Activated CD4-positive, alpha-beta T cell treated with anti-CD3 and anti-CD28 coated beads for 1 hour (primary cell): Measurements from ENCODE around the gene GNG5.
"Not testable (repeated sequence)": the region's sequence is repeated elsewhere in the genome, so short reads cannot be mapped to it uniquely, and the experiment has no call there.

Experiments used
- DNase-seq: peaks from one replicate; pipeline ENCODE4 v3.0.0-alpha.2; 2020

GNG5 gene

DNA sequence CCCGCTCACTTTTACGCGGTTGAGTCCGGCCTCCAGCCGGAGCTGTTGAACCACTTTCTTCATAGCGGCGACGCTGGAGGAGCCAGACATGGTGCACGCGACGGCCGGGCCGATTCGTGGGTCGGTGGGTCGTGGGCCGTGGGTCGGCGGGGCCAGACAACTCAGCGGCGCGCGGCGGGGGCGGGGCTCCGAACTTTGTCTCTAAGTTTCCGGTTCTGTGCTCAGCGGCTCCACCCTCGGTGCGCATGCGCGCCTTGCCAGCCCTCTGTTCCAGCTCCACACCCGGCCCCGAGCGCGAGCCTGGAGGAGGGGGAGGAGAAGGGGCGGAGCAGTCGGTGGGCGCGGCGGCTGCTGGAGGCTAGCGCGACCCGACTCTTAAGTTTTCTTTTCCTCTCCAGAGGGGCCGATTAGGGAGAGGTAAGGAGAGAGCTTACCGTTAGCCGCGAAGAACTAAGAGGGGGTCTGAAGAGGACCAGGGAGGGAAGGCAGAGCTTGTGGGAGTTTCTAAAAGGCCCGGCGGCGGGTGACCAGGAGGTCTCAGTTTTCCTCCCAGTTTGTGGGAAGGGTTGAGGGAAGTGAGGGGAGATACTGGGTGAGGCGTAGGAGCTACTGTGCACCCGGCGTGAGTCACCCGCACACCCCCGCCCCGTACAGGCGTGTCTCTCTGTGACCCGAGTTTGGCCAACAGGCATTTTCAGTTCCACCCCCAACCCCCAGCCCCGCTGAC is at the start of gene GNG5, which contains the start of gene SPATA1:
TSS of gene GNG5 (minus strand) at position 580 of the 727 bp plus-strand sequence. CDS start at position 90, 490 bp downstream.
TSS of gene SPATA1 (plus strand) at position 385 of the 727 bp plus-strand sequence. CDS start 9,974 bp downstream, outside the sequence.
- DNase-seq = peak; percentile 98

DNA sequence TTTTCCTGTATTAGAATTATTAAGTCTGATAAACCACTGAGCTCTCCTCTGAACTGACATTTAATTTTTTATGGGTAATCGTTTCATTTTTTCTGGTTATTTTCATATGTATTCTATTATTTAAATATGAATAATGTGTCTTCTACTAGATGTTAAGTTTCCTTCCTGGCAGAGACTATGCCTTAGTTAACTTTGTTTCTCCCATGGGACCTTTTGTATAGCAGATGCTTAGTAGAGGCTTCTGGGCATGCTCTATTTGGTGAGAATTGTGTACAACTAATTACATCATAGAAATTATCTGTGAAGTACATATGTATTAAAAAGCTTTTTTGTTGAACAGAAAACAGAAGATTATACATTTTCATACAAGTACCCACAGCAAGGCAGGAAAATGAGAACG is 44.4 kb upstream of the GNG5 start:
- no peak for DNase-seq

DNA sequence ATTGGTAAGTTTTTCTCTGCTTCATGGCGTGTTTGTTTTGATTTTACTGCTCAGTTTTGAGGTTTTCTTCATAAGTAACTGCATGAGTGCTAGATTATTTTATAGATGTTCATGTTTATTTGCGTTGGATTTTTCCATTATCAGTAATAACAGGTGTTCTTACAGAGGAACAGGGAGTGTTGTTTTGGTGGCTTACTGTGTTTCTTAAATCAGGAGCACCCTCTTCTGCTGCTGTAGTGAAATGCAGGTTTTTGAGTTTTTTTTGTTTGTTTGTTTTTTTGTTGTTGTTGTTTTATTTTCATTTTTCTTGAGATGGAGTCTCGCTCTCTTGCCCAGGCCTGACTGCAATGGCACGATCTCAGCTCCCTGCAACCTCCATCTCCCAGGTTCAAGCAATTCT is 35.3 kb upstream of the GNG5 start:
- DNase-seq = no peak

DNA sequence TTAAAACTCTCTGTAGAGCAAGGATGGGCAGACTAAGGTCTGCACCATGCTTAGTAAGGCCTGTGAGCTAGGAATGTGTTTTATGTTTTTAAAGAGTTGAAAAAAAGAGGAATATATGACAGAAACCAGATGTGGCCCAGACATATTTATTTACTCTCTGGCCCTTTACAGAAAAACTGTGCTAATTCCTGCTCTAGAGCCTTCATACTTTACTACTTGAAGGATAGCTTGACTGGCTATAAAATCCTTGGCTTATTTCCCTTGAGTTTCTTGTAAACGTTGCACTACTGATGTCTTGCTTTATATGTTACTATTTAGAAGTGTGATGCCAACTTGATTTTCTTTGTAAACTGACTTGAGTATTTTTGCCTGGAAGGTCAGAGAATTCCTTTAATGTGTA is 34.4 kb upstream of the GNG5 start:
- DNase-seq = no peak

DNA sequence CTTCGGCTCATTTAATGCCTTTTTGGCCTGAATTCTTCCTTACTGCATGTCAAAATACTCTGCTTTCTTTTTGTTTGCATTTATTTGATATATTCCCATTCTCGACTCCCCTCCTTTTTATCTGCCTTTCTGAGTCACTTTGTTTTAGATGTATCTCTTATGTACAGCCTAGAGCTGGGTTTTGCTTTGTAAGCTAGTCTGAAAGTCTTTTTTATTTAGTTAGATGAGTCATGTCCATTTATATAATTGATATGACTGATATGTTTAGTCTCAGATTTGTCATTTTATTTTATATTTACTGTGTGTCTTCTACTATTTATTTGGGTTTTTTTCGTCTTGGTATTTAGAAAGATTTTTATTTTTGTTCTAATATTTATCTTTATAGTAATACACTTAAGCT is 33.6 kb upstream of the GNG5 start:
- no peak for DNase-seq

DNA sequence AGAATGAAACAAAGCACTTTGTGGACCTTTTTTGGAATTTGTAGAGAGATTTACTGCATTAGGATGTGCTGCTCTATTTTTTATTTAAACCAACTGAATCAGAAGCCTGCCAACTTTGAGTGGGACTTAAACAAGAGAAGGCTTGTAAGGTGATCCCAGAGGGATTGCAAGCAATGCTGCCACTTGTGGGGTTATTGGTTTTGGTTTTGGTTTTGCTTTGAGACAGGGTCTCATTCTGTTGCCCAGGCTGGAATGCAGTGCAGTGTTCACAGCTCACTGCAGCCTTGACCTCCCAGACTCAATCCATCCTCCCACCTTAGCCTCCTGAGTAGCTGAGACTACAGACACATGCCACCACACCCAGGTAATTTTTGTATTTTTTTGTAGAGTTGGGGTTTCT is 32.2 kb upstream of the GNG5 start:
- DNase-seq = no peak

DNA sequence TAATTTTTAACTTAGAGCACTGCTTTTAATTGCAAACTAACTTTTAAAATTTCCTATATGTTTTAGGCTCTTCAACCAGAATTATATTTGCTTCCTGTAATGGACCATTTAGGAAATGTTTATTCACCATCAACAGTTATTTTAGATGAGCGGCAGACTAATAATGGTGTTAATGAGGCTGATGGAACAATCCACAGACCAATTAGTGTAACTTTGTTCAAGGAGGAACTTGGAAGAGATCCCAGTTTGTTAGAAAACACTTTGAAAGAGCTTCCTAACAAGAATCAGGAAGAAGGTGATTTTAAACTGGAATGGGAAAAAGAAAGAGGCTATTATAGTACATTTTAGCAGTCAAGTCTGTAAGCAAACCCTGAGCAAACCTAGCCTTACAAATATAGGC is 19.4 kb upstream of the GNG5 start:
- no peak for DNase-seq

DNA sequence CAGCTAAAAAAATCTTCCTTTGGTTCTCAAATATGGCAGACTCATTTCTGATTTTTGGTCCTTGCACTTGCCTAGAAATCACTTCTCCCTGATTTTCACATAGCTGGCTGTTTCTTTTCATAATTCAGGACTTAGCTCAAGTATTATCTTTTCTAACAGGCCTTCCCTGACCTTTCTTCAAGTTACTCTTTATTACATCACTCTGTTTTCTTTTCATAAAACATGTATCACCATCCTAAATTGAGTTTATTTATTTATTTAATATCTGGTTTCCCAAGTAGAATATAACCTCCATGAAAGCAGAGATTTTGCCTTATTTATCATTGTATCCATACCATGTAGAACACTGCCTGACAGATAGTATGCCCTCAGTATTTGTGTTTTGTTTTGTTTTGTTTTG is 18.2 kb upstream of the GNG5 start:
- DNase-seq = no peak

DNA sequence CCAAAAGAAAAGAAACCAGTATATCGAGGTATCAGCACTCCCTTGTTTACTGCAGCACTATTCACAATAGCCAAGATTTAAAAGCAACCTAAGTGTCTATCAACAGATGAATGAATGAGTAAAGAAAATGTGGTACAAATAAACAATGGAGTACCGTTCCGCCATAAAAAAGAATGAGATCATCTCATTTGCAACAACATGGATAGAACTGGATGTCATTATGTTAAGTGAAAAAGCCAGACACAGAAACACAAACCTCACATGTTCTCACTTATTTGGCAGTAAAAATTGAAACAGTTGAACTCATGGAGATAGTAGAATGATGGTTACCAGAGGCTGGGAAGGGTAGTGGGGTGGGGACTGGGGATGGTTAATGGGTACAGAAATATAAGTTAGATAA is 4.3 kb upstream of the GNG5 start:
- no peak for DNase-seq

DNA sequence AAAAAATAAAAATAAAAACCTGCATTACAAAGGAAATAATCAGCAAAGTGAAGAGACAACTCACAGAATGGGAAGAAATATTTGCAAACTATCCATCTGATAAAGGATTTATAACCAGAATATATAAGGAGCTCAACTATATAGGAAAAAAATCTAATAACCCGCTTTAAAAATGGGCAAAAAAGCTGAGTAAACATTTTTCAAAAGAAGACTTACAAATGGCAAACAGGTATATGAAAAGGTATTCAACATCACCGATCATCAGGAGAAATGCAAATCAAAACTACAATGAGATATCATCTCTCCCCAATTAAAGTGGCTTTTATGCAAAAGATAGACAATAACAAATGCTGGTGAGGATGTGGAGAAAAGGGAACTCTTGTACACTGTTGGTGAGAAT is 3.8 kb upstream of the GNG5 start:
- DNase-seq = no peak

DNA sequence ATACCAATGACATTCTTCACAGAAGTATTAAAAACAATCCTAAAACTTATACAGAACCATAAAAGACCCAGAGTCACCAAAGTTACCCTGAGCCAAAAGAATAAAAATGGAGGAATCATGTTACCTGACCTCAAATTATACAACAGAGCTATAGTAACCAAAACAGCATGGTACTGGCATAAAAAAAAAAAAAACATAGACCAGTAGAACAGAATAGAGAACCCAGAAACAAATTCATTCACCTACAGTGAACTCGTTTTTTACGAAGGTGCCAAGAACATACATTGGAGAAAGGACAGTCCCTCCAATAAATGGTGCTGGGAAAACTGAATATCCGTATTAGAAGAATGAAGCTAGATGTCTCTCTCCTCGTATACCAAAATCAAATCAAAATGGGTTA is 2.6 kb upstream of the GNG5 start:
- no peak for DNase-seq

DNA sequence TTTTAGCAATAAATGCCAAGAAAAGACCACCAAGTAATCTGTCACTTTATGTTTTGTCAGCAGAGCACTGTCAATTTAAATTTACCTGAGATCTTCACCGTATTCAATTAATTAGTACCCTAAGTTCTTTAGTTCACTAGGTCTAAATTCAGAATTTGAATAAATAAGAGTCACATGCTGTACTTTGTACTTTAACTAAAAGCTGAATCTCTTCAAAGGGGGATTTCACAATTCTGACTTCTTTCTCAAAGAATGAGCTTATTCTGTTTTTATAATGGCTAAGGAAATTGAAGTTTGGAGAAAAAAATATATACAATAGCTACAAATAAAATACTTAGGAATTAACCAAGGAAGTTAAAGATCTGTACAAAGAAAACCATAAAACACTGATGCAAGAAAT is 2.1 kb upstream of the GNG5 start:
- DNase-seq = no peak

DNA sequence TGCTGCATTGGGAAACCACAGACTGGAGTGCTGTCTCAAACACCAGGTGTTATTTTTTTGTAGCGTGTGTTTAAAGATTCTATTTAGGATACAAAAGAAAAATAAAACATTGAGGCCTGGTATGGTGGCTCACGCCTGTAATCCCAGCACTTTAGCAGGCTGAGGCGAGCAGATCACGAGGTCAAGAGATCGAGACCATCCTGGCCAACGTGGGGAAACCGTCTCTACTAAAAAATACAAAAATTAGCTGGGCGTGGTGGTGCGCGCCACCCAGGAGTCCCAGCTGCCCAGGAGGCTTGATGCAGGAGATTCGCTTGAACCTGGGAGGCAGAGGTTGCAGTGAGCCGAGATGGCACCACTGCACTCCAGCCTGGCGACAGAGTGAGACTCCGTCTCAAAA is 1.5 kb upstream of the GNG5 start:
- not testable (repeated sequence) for DNase-seq

DNA sequence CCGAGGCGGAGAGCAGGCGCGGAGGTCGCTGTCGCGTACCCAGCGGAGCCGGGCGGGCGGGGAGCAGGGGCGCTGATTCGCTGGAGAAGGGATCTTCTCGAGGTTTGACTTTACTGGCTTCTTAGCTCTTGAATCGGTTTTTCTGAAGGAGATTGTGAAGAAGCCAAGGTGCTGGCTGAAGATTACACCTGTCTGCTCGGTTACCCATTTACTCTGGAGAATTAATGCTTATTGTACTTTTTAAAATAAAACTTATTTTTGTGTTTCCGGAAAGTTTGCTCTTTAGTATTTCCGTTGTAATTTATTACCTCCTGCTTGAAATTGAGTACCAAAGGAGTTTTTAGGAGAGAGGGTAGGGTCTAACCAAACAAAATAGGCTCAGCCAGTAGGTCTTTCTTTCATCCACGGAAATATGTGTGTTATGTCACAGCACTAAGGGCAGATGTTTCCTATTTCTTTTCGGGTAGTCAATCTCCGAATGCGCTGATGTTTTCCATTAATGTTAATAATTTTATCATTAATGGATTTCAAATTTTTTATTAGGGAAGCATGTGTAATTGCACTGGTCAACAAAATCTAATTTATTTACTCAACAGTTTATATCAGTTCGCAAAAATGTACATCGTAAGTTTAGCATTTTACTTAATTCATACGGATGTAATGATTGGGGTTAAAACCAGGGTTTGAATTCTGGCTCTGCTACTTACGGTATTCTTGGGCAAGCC is 510 bp upstream of the GNG5 start:
- DNase-seq = no peak

DNA sequence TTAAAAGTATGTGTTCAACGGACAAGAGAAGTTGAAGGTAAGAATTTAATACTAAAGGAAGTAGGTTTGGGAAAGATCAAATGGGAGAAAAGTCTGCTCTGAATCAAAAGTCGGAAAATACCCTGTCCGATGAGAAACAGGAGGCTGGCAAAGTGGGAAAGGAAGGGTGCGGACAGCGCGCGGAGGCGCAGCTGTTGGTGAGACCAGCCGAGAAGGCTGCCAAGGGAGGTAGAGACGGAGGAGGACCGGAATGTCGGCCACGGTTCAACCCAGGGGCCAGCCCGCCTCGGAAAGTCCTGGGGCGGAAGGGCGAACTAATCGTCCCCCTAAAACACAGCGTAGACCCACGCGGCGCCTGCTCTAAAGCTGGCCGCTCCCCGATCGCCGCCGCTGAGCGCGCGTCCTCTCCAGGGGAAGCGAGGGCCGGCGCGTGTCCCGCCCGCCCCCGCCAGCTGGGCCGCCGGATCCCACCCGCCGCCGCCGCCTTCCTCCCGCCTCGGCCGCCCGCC is 834 bp downstream of the GNG5 start:
- DNase-seq = no peak

DNA sequence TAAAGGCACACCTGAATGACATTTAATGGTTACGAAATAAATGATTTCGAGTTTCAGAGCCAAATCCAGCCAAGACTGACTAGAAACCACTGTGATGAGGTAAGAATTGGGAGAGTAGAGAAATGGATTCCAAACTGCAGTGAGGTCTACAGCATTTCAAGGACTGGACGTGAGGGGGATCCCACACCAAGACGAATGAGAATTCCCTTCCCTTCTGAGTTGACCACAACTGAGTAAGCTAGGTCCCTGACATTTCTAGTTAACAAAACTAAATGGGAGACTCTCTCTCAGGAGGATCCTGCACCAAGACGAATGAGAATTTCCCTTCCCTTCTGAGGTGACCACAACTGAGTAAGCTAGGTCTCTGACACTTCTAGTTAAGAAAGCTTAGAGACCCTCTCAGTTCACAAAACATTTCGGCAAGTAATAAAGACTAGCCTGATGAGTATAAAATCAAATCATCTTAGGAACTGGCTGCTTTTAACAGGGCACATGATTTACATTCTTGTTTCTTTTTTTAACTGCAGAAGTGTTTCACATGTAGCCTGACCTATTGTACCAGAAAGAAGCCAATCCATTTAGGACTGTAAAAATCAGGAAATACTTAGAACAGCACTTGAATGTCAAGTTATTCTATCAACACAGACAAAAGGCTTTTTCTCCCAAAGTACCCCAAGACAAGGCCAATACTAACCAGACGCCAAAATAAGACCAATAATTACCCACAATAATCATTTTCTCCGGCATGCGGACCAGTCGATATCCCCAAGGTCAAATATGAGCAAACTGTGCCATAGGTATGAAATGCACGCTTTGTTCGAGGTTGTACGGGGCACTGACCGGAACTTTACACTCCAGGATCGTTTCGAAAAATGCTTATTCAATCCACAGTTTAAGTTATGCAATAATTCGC is 1.5 kb downstream of the GNG5 start:
- DNase-seq = no peak

DNA sequence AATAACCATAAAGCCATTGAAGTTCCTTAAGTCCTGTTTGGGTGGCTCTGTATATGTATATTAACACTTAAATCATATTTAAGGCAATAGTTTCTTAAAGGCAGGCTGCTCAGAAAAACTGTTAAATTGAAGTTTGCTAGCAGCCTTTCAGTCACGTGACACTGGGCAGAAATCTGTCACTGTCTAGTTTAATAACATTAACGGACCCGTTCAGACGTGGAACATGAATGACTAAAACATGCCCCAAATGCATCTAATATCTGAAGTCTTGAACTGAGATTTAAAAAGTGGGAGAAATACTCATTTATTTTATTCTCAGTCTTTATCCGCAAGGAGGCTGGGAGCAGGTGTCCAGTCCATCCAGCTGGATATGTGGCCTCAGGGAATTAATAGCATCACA is 3.5 kb downstream of the GNG5 start:
- no peak for DNase-seq

DNA sequence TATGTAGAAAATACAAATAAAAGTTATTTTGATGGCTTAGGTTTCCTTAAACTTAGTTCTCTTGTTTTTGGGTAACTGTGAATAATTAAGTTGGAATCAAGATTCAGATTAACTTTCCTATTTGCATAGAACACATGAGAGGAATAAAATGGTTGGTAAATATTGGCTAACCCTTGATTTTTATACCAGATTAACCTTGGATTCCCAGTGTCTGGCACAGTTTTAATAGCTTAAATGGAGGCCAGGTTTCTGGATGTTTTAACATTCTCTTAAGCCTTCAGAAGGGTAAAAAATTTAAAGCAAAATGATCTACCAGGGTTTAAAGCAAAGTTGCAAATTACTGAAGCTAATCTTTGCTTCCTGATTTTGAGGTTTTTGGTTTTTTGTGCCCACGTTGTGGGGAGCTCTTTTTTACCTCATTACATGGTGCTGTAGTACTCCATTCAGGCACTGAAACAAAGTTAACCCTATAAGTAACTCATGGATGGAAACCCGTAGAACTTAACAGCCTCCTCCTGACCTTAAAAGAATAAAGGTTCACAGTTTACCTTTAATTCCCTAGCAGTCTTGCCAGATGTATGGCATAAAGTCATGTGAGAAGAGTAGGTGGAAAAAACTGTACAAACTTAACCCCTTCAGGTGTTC is 8.6 kb downstream of the GNG5 start:
- DNase-seq = no peak

DNA sequence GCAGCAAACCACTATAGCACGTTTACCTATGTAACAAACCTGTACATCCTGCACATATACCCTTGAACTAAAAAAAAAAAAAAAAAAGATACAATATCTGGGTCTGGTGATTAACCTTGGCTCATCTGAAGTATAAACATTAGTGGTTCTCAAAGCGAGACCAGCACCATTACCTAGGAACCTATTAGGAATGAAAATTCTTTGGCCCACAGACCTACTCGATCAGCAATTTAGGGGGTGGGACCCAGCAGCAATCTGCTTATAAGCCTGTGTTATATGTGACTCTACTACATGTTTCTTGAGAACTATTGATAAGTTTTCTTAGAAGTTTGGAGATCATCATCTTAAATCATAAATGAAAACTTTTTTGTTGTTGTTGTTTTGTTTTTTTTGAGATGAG is 9.9 kb downstream of the GNG5 start:
- DNase-seq = no peak

DNA sequence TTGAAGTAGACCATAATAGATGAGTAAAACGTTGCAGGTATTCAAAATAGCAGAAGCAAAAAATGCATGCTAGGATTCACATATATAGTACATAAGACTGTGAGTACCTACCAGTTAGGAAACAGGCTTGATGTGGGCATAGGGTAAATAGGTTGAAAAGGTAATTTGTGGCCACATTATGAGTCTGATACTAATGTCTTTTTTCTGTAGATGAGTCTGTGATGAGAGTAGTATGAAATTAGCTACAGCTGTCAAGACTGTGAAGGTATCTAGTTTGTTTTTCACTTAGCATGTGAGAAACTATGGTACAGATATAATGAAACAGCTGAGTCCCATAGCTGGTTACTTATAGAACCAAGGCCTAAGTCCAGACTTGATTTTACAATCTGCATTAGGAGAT is 12.6 kb downstream of the GNG5 start:
- no peak for DNase-seq

DNA sequence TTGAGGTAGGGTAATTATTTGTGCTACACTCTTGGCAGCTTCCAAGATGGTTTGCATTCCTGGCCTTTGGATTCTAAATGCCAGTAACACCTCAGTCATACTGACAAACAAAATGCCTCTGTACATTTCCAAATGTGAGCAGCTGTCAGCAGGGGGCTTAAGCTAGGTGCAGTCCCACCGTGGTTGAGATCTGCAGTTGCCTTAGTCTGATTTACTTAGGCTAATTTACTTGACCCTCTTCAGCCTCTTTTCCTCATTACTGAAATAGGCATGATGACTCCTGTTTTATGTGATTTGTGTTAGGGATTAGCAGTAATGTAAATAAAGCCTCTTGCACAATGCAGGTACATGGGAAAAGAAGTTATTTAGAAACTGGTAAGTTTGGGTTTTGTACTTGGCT is 13.7 kb downstream of the GNG5 start:
- DNase-seq = no peak

DNA sequence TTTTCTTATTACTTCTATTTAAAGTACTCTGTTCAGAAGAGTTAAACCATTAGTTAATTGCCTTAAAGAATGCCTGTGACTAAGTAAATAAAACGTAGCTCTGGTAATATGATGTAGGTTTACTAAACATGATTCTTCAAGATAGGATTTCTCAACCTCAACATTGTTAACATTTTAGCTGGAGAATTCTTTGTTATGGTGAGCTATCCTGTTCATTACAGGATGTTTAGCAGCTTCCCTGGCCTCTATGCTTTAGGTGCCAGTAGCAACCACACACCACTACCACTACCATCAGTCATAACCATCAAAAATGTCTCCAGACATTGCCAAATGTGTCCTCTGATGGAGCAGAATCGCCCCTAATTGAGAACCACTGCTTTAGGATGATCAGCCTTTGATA is 16.6 kb downstream of the GNG5 start:
- no peak for DNase-seq

DNA sequence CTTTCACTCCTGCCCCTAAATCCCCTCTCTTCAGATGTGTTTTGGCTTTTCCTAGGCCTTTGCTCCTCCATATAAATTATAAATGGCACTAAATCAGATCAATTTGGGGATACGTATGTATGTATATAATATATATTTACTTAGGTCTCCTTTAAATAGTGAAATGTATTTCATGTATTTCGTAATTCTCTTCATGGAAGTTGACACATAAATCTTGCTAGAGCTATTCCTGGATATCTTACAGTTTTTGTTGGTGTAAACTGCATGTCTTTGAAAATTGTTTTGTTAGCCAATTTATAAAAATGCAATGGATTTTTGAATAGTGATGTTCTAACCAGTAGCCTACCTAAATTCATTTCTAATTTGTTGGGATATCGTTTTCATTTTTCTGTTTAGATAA is 18.3 kb downstream of the GNG5 start:
- no peak for DNase-seq
